ENCODE results near the gene POLG.

The POLG gene

DNA sequence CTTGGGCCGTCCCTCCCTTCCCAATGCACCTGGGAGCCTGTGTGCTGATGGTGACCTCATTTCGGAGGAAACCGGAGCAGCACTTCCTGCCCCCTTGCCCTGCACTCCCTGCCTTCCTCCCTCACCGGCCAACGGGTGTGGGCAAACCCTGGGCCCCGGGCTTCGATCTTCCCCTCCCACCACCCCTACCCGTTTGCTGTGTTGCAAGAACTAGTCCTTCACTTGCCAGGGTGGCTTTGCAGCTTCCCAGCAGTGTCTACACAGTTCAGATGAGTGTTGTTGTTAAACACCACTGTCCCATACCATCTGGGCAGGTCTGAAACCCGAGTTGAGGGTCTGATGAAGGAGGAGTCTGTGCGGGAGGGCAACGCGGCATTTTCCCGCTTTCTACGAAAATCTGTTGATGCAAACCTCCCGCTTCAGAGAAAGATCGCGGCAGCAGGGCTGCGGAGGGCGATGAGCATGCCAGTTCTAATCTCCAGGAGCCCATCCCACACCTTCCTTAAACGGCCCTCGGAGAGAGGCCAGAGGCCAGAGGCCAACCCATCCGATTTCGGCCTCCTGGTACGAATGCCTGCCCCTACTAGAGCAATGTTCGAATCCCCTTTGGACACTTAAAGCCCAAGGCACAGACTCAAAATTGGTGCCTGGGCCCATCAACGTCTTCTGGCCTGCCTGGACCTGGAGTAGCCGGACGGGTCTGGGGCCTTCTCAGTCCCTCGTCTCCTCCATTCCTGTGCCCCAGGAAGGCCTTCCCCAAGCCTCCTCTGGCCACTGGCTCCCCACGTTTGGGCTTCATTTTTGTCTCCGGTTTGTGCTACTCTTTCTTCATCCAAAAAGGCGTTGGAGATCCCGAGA, 35.7 kb upstream of the POLG start:
- DNase-seq: no peak

DNA sequence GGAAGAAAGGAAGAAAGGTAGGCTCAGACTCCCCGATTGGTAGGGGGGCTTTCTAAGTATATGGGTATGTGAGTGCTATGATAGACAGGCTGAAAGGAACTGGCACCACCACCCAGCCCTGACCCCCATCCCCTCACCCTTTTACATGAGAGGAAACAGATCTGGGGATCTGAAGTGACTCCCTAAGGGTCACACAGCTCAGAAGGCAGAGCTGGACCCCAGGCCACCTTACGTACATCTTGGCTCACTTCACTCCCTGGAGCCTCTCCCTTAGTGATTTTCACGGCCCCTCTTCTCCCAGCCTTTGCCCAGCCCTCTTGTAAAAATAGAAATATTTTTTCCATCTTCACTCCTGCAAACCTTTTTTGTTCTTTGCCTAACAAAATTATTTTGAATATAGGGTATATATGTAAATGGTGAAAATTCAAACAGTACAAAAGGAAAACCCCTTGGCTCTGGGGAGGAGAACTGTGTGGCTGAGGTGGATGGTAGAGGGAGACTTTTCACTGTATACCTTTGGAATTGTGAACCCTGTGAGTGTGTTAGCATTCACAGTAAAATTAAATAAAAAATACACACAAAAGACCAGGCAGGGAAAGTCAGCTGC, 34.8 kb upstream of the POLG start:
- no peak for DNase-seq

DNA sequence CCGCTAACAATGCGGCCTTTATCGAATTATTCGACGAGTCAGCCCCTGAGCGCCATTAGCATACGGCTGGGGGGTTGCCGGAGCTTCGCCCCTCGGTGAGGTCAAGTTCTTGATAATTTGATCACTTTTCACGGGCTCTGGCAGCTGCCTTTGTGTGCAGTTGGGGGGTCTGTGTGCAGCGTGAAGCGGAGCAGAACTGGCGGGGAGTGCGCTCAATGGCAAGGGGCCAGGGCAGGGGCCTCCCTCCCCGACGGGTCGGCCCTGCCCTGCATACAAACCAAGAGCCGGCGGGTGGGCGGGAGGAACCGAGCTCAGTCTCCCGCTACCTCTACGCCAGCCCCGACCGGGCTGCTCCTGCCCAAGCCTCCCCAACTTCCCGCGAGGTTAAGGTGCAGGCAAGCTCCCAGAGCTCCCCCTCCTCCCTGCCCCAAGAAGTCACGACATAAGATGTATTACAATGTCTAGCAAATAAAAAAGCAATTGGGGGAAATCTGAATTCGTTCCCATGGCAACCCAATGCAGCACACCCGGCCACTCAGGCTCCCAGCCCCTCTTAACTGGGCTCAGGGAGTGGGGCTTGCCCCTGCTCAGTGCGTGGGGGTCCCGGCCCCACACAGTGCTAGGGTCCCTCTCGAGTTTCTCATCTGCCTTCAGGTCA, 34.1 kb upstream of the POLG start:
- DNase-seq: no peak

DNA sequence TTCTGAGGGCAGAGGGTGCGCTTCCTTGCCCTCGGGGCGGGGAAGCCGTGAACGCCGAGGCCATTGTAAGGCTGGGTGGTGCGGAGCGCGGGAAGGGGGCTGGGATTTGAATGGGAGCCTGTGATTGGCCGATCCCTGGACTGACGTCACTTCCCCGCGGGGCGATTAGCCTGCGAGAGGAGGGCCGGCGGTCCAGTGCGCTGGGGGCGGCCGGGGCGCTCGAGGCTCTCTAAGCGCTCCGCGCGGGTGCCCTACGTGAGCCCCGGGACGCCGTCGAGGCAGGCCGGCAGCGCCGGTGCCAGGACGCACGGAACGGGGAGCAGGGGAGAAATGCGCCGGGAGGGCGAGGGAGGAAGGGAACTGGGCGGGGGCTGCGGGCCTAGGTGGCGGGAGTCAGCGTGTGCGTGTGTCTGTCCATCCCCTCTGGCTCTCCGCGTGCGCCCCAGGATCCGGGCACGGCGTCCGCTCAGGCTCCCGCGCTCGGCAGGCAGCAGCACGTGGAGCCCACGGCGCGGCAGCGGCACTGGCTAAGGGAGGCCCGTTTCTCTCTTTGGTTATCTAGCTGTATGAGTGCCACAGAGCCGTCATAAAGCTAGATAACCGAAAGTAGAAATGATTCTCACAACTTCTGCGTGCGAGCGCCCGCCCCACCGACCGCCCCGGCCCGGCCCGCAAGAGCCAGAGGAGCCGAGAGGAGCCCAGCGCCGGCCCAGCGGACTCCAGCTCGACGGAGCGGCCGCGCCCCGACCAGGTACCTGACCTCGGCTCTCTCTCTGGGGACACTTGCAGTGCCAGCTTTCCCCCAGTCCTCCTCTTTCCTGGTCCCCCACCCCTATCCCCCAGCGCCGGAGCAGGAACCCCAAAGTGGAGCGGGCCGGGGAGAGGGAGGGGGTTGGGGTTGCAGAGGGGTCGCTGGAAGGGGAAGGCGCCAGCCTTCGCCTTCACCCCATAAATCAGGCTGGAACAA, 33.1 kb upstream of the POLG start:
- no peak for DNase-seq

DNA sequence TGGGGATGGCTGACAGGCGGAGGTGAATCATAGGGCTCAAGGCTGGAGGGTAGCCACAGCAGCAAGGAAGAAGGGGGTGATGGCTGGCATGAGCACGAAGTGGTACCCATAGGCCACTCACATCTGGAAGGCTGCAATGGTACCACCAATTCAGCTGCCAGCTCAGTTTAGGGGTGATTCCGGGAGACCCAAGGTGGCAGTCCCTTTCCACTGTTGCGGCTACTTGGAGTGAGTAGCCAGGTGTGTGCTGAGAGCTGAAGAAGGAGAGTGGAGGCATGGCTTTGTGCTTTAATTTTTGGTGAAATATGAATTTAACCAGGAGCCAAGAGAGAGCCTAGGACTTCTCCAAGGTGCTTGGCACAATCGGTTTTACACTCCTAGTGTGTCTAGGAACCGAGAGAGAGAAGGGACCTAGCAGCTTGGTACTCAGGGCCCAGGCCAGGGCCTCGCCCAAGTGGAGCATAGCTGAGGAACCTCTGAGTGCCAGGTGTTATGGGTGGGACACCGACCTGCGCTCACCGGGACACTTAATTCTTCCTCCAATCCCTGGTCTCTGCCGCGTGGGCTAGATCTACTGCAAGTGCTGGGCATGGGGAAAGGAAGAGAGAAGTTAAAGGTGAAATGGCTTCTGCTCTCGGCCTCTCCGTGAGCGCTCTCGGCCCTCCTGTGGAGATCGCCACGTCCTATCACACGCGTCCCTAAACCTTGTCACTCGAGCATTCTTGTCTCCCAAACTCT, 32.2 kb upstream of the POLG start:
- no peak for DNase-seq

DNA sequence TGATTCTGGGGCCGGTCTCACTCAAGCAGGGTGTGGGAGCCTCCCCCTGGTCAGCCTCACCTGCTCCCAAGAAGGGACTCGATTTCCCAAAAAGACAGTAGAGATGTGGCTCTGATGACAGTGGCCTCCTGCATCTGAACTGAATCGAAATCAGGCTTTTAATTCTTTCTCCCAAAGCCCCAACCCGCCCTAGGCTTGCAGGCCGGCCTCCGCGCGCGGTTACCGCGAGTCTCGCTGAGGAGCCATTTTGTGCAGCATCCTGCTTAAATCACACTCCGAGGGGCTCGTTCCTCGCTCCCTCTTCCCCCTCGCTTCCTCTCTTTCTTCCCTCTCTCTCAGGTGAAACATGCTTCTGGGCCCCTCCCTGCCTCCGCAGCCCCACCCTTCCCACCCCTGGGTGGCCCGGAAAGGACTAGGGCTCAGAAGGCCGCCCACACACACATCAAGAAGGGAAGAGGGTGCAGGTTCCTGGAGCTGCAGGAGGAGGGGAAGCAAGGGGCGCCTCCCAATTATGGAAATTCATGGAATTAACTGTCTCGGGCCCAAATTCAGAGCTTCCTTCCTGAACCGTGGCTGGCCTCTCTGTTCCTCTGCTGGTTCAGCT, 30.9 kb upstream of the POLG start:
- DNase-seq: no peak

DNA sequence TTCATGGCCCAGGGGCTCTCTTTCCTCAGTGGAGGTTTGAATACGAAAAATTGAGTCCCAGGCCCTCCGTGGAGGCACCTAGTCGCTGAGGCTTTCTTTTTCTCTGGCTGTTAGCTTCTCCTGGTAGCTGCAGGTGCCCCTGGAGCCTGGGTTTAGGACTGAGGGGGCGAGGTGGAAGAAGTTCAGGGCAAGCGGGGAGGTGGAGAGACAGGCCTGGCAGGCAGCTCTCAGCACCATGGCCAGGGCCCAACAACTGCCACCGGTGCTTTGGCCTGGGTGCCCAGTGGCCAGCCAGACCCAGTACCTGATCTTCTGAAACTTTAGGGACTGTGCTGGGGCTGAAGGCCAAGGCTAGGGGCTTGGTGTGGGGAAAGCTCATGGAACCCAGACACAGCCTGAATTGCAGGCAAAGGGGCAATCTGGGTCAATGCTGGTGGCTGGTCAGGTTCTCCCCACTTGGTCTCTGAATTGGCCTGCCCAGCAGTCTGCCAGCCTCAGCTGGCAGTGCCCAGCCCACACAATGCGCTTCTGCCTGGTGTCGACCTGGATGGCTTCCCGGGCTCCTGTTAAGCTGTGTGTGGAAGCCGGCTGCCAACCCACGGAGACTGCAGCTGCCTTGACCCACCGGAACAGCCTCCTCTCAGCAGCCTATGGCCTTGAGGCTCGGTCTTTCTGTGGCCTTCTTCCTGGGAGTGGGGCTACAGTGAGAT, 30.3 kb upstream of the POLG start:
- no peak for DNase-seq

DNA sequence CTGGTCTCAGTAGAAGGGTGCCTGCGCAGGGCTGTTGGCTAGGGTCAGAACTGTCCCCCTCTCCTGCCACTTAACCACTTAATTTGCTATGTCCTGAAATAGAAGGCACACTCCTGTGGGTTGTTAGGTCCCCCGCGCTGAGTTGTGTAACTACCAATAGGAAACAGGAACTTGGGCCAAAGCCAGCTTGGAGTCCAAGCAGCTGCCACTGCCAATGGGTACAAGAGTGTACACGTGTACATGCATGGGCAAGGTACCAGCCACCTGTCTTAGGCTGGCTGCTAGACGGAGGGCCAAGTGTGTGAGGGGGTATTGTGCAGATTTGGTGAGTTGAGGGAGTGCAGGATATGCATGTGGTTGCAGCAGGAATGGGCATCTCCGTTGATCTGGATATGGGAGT, 29.7 kb upstream of the POLG start:
- no peak for DNase-seq

DNA sequence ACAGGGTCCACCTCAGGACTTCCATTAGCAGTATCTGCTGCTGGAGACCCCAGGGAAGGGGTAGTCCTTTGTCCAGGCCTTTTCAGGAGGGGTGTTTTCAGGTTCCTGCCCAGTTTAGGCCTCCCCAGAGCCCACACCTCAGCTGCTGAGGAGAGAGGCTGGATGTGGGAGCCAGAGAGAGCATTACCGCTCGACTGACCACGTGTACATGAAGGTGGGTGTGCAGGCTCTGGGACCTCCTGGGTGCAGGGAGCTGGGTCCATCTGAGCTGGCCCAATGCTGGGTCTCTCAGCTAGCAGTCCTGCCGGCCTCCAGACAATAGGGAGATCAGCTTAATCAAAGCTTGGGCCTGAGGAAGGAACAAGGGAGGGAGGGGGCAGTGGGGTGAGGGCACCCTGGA, 29.1 kb upstream of the POLG start:
- no peak for DNase-seq

DNA sequence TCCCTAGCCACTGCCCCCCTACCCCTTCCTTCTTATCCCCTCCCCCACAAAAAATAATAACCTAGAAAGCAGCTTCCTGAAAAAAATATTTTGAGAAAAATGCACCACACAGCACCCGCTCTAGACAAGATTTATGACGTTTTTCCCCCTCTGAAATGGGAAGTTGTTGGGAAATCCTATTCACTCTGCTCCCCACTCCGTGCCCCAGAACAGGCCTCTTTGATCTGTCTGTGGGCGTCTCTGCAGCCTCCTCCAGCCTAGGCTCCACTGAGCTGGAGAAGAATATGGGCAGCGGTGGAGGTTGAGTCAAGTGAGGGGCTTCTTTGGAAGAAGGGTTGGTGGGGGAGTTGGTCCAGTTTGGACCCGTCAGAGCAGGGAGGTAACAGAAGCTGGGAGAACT, 28.5 kb upstream of the POLG start:
- no peak for DNase-seq

DNA sequence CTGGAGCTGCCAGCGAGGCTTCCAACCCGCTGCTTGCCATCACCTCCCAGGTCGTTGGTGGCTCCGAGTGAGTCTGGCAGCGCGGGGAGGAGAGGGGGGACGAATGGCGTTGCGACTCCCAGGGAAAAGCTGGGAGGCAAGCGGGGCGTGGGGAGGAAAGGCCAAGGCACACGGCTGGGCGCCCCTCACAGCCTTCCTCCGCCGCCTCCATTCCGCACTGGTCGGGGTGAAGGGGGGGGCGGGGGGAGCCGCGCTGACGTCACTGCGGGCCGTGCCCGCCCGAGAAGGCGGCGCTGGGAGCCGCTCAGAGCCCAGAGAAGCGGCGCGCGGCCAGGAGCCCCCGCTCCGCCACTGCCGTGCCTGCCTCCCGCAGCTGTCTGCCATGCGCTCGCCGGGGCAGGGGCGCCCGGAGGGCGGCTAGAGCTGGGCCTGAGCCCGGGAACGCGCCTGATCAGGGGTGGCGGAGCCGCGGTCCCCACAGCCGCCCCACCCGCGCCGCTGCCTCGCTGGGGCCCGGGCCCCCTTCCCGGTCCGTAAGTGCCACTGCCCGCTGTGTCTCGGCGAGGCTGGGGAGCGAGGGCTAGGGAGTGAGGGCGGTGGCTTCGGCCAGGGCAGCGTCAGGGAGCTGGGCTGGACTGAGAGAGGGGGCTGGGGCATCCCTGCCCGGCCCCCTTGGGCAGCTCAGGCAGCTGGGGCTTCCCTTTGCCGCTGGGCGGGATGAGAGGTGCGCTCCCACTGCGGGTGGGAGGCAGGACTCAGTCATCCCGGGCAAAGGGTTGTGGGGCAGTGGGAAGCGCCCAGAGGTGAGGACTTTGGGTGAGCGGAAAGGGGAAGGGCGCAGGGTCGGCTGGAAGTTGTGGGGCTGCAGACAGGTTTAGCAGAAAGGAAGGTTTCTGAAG, 27.8 kb upstream of the POLG start:
- DNase-seq: no peak

DNA sequence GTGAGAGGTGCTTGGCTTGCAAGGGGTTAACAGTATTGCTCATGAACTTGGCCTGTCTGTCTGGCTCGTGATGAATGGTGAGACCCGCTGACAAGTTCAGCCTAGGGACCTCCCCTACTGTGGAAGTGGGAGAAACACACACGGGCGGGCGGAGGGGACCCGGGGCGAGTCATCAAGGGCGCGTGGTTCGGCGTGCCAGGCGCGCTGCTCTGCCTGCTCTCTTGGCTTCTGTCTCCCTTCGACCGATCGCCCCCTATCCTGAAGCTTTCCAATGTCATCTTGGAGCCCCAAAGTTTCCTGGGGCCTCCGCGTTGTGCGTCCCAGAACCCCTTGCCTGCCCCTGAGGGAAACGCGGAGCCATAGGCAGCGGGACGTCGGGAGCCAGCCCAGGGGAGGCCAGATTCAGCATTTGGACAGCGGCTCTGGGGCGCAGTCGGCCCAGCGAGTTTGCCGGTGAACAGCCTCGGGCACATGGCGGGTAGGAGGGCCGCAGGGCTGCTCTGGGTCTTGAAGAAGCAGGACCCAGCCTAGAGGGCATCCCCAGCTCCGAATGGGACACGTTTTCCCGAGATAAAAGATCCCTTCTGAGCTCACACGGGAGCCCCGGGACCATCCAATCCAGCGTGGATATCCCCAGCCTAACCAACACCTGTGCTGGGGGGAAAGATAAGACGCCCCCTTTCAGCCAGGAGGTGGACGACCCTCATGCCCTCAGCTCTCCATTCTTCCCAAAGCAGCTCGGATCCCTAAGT, 27.0 kb upstream of the POLG start:
- no peak for DNase-seq

DNA sequence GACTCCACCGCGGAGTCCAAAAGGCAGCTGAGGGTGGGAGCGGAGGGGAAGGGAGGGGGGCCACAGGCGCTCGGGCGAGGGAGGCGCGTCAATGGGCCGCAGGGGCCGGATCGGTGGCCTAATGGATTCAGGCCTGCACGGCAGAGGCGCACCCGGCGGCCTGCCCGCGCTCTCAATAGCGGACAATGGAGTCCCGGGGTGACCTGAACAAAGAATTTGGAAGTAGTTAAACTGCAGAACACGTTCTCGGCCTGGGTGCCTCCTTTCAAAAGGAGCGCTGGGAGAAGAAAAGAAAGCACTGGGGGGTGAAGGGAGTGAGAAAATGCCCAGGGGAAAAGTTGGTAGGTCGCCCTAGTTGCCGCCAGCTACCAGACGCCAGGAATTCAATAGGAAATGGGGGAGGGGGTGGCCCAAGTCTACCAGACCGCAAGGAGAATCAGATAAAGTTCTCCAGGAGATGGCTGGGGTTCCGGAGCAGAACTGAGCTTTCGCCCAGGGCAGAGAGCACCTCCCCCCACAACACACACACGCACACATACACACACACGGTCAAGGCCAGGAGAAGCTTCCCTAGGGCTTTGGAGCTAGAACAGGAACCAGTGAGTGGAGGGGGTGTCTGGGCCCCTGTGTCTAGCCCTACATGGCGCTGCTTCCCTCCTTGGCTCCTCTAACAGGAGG, 25.8 kb upstream of the POLG start:
- no peak for DNase-seq

DNA sequence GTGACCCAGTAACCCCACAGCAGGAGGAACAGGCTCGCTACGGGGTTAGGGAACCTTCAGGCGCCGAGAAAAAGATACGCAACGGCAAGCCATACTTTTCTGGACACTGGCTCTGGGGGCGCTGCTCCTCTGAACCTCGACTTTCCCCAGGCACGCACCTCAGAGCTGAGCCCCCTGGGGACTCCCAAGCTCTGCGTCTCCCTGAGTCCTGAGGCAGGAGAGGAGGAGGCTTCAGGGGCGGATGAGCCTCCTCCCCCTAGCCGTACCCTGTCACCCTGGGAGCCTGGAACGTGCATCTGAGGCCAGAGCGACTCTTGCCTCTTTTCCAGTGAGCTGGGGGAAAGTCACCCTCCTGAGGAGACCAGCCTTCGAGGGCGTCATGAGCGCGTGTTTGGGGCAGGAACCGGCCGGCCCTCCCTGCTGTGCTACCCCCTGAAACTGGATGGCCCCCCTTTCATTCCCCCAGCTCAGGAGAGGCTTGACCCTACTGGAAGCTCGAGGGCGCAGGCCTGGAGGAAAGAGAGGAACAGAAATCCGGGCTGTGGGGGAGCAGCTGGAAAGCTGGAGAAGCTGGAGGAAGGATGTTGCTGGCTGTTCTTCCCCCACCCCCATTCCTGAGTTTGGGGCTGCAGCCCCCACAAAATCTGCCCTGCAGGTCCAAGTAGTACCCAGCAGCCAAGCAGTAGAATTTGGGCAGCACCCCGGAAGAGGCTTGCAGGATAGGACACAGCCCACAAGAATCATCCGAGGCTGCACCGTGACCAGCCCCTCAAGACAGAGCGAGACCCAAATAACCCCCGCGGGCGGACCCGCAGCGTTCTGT, 25.1 kb upstream of the POLG start:
- no peak for DNase-seq

DNA sequence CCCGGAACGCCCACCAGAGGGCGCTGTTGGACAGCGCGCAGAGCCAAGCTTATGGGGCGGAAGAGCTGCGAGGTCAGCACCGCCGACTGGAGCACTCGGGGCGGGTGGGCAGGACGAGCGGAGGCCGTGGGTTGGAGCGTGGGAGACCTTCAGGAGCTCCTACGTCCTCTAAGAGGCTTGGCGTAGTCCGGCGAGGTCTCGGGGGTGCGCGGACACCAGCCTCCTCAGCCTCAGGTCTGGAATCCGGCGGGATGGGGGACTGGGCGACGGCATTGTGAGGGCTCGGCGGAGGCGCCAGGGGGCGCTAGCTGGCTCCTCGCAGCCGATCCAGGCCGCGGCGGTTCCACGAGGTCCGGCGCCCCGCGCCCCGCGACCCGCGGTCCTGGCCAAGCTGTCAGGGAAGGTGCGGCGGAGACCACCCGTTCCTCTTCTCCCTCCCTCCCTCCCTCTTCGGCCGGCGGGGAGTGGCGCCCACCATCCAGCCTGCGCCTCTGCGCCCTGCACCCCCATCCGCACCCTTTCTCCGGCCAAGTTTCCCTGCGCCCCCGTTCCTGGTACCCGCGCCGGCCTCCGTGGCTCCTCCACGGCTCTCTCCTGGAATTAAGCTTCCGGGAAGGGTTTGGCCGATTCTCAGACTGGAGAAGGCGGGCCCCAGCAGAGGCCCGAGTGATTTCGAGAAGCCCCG, 24.3 kb upstream of the POLG start:
- no peak for DNase-seq

DNA sequence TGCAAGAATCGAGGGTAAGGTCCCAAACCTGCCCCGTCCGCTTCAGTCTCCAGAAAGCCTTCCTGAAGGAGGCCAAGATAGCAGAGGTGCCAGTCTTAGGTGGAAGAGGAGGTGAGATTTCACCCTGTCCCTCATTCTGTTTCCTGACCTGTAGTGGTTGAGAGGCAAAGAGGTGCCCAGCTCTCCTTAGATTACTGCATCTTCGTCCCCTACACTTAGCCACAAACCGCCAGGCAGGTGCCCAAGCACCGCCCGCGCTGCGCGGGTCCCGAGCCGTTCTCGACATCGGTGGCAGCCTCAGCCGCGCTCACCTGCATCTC, 23.8 kb upstream of the POLG start:
- DNase-seq: no peak

DNA sequence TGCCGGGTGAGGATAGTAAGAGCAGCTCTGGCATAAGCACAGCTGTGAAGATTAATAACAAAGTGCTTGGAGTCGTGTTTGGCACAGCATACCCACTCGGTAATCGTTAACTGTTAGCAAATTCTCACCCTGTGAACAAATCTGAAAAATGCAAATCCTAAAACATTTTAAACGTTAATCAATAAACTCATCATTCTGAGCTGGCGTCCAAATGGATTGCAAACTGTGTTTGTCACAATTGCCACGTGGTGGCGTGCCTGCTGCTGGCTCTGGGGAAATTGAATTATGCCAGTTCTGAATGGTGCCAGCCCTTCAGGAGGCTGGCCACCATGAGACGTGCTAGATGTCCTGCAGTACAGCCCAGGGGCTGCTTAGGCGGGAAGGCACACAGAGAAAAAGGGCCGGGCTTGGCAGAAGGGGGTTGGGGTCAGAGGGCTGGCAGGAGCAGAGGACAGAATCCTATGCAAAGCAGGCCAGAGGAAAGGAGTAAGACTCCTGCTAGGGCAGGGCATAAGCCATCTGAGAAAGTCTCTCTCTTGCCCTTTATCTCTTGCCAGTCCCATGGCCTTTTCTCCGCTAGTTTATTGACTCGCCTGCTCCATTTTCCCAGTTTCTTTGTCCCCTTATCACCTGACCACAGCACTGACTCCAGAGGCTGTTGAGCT, 22.1 kb upstream of the POLG start:
- no peak for DNase-seq
